HG02610 (cell line): Measurements from ENCODE around the gene LAMA2.
A peak's percentile ranks its signal among the peaks of the same experiment; 100 is the strongest.

ENCODE experiments used
- ATAC-seq: cut with Tn5 transposase; IDR thresholded peaks from one replicate; pipeline ENCODE4 v1.9.1; 2021; ENCODE audit warnings: mild to moderate bottlenecking, moderate library complexity; ENCODE audit not compliant: unreplicated experiment

Gene LAMA2

DNA sequence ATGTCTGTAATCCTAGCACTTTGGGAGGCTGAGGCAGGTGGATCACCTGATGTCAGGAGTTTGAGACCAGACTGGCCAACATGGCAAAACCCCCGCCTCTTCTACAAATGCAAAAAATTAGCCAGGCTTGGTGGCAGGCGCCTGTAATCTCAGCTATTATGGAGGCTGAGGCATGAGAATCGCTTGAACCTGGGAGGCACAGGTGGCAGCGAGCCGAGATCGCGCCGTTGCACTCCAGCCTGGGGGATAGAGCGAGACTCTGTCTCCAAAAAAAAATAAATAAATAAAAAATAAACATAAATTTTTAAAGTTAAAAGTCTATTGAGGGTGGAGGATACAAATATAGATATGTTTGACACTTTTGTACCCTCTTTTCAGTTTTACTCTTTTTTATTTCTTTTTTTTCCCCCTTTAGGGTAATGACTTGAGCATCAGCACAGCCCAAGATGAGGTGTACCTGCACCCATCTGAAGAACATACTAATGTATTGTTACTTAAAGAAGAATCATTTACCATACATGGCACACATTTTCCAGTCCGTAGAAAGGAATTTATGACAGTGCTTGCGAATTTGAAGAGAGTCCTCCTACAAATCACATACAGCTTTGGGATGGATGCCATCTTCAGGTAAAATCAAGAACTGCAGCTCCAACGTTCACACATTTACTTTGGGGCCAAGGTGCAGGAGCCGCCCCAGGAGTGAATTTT, 368.9 kb downstream of the LAMA2 start:
- ATAC-seq, result peak; percentile 90

DNA sequence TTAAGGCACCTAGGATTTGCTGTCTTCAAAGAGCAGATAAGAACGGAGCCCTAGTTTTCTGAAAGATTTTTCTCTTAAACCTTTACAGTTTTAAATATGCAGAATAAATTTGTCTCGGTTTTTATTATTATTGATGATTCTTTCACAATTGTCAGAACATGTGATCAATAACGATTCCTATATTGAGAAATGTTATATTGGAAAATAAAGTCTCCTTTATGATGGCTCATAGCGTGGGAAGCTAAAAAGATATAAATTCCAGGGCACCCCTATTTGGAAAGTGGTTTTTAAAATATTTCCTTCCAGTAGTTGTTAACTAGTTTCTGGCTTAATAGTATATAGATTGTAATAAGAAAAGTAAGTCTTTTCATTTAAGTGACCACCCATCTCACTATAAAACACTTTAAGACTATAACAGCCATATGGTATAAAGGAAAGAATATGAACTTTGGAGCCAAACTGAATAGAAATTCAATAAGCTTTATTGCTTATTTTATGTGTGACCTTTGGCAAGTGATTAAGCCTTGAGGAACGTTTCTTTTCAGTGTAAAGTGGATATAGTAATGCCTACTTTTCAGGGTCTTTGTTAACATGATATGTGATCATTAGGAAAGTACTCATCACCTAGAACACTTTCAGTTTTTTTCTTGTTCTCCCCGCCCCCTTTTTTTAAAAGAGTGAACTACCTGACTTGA, 369.6 kb downstream of the LAMA2 start:
- ATAC-seq, result no peak

DNA sequence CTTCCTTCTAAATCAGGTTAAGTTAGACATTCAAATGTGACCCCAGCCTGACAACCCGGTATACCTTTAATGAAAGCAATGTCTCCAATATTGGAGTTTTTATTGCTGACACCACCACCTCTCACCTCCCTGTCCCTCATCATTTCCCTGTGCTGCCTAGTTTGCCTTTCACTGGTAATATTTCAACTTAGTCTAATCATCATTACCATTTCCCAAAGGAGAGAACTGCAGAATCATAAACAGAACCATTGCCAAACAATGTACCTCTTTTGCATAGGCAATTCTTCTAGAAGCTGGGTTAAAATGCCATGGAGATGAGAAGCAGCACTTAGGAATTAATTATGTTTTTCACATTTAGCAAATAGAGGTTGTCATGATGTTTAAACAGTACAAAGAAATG, 370.3 kb downstream of the LAMA2 start:
- no peak for ATAC-seq

DNA sequence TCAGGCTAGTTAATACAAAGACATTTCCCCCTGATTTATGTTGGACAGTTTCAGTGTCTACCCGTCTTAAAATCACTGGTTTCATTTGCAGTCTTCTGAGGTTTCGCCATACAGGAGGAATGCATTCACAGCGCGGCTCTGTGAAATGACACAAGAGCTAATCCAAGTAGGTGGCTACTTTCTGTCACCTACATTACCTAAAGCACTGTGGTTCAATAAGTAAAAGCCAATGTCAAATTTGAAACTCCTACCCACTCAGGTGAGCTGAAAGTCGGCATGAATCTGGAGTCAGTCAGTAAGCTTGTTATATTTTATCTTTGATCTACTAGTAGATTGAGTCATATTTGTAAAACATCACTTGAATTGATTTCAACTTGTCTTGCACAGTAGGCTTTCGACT, 370.8 kb downstream of the LAMA2 start:
- no peak for ATAC-seq

DNA sequence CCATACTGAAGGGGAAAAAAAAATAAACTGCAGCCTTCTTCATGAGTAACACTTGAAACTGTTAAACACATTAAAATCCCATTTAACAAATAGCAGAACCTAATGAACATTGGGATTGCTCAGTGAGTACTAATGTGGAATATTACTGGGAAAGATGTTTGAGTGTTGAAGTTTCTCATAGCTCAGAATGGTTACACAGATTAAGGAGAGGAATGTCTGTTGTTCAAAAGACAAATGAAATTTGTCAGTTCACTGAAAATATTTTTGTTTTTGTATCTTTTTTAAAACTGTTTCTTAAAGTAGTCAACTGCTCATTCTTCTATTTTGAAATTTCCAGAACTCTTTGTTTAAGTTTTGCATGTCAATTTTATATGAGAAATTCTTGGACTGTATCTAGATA, 374.3 kb downstream of the LAMA2 start:
- no peak for ATAC-seq

DNA sequence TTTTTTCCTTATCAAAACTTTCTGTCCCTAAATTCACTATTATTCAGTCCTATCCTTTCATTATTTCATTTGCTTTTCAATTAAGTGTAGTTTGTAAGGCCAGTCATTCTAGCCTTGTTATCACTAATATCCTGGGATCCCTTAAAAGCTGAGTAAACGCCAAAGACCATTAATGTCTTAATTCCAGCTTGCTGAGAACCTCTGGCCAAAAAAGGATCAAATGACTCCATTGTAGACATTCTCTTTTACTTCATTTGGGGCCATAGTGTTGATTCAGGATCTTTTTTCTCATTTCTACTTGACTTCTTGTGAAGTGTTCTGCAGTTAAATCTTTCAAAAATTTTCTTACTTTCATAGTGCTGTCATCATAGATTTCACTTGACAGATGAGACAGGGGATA, 379.7 kb downstream of the LAMA2 start:
- ATAC-seq, result no peak

DNA sequence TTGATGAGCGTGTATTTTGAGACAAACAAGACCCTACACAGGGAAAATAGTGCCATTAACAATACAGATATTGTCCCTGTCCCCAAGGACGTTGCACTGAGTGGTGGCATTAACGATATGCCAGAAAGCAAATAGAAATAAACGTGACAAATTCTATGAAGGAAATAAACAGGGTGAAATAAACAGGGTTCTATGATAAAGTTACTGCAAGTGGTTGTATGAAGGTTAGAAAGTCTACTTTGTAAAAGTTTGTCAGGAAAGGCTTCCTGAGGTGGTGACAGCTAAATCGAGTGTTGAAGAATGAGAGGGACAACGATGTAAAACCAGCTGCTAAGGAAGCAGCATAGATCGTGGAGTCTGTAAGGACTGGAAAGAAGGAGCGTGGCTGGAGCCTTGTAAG, 380.2 kb downstream of the LAMA2 start:
- no peak for ATAC-seq

DNA sequence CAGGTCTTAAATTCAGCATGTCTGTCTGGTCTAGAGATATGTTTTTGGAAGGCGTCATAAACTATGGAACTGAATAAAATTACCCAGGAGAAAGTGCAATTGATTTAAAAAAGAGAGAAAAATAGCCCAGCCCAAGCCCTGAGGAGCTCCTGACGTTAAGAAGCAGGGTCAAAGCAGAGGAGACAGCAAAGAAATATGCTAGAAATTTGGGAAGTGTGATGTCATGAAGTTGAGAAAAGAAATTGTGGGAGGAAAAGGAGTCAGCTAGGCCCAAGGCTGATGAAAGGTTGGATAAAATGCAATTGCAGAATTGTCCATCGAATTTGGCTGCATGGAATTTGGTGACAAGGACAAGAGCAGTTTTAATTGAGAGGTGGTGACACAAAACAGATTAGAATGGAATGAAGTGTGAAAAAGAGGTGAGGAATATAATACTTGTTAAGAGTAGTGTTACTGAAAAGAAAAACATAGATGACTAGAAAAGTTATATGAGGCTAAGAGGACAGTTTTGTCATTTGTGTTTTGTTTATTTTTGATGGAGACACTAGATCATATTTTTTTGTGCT, 381.6 kb downstream of the LAMA2 start:
- no peak for ATAC-seq

DNA sequence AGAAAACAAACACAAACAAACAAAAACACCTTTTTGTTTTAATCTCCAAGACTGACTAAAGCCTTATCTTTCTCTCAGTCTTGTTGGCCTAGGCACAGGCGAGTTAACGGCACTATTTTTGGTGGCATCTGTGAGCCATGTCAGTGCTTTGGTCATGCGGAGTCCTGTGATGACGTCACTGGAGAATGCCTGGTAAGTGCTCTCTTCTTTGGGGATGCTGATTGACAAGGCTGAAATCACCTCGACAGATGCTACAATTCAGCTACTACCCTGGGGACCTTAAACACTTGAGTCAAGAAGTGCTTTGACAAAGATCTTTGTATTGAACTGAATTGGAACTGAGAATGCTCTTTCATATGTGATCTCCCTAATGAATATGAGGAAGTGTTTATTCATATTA, 384.1 kb downstream of the LAMA2 start:
- ATAC-seq, result no peak

DNA sequence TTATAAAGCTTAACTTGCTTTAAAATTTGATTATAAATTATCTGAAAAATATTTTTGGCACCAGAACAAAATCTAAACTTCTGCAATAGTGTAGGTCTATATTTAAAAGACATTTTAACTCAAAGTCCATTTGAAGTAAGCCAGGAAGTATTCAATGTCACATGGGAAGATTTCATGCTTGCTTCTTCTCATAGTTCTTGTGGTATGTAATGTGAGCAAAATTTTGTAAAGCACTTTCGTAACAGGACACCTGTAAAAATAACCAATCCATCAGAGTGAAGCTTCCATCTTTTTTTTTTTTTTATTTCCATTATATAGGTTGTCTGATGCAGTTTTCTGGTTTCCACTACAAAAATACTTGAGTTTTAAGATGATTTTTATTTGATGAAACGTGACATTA, 386.1 kb downstream of the LAMA2 start:
- no peak for ATAC-seq

DNA sequence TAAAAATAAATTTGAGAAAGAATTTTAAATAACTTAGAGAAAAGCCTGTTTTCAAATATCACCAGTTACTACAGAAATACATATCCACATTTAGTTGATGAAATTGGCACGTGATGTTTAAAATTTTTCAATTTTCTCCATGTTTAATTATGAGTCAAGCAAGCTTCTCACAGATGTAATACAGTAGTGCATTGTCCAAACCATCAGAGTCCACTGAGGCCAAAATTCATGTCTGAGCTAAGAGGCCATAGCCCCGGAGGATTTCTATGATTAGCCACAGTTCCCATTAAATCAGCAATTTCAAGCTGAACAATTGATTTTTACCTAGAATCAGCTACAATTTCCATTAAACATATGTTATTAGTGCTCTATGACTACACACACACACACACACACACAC, 387.0 kb downstream of the LAMA2 start:
- ATAC-seq, result no peak

DNA sequence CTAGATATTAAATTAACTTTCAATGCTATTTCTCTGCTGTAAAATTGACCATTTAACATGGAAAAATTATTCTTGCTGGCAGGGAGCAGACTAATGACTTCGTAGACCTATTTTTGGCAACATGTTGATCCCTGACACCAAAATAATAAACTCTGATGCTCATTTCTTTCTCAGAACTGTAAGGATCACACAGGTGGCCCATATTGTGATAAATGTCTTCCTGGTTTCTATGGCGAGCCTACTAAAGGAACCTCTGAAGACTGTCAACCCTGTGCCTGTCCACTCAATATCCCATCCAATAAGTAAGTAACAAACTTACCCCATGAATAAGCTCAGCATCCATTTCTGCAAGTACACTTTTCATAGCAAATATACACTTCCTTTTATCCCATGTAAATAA, 387.5 kb downstream of the LAMA2 start:
- ATAC-seq, result no peak

DNA sequence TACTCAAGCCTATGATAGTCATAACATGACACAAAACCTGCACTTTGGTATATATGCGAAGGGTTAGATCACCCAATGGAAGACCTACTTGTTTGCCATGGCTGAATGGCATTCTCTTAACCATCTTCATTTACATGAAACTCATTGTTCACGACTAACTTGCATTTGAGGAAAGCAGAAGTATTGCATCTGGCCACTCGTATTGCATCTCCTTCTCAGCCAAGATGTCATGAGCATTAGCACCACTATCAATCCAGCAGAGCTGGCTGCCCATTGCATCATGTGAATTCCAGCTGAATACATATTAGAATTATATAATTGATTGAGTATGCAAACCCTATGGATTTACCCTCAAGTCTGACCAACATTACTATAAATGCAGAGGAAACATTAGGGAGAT, 390.2 kb downstream of the LAMA2 start:
- no peak for ATAC-seq

DNA sequence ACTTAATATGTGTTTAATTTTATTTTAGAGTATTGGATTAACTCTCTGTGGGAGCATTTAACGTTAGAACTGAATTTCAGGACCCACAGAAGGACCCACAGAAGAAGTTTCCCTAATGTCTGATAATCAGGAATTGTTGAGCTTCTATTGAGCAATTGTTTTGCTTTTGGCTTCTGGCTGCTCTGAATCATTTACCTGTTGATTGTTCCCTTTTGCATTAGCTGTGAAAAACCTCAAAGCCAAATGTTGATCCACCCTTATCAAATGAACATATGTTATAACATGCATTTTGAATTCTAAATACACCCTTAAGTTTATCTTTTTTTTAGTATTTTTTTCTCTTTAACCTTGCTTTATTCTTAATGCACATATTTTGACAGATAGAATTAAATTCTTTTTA, 393.5 kb downstream of the LAMA2 start:
- ATAC-seq, result no peak

DNA sequence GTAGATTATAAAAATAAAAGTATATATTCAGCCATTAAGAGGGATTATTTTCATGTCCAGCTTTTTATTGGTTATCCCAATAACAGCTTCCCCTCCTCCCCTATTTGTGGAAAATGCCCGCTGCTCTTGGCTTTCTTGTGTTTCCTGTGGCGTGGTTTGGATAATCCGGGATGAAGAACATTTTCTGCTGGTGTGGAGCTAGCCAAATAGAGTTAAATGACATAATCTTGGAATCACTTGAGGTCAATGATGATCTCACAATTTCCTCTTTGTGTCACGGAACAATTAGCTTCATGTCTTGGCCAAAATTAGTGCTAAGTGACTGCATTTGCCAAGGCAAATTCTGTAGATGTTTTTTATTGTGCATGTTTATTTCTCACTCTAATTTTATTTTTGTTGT, 394.0 kb downstream of the LAMA2 start:
- ATAC-seq, result no peak

DNA sequence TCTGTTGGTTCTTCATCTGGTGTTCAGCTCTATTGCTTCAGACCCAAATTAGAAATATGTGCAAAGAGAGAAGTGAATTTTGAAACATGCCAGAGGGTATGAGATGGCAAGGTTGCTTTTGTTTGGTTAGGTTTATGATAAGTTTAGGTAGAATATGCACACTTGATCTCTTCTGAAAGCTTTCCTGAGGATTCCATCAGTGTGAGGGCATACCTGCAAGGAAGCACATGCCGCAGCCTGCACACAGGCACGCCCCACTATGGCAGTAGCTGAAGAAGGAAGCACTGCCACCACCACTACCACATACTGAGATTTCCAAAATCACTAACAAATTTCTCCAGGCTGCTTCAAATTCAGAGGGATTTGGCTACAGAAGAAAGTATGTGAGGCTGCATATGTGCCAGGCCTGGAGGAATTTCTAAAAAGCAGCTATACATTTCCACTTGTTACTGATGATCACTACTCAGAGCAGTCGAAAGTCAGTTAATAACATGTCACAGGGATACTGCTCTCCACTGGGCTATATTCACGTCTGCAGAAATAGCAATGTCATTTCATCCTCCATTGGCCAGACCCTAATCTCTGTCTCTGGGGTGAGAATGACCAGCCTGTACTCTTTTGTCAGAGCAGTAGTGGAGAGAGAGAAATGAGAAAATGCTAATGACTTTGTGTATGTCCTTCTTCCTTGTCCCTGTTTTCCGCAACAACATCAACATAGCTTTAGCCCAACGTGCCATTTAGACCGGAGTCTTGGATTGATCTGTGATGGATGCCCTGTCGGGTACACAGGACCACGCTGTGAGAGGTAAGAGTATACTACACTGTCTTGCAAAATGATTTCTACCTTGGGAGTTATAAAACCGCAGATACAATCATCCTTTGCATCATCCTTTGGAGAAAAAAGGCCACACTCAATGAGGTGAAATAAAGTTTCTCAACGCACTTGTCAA, 396.7 kb downstream of the LAMA2 start:
- ATAC-seq, result no peak

DNA sequence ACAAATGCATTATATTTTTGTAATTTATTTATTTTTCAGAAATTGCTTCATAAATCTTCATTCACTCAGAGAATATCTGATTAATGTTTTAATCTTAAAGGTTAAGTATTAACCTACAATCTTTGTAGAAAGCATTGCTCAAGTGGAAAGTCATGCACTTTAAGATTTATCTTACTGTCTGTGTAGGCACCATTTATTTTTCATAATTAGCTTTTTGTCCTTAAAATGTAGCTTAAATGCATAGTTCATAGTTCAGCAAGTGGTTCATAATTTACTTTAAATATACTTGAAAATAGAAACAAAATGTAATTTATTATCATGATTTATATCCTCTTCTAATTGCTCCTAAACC, 397.3 kb downstream of the LAMA2 start:
- no peak for ATAC-seq

DNA sequence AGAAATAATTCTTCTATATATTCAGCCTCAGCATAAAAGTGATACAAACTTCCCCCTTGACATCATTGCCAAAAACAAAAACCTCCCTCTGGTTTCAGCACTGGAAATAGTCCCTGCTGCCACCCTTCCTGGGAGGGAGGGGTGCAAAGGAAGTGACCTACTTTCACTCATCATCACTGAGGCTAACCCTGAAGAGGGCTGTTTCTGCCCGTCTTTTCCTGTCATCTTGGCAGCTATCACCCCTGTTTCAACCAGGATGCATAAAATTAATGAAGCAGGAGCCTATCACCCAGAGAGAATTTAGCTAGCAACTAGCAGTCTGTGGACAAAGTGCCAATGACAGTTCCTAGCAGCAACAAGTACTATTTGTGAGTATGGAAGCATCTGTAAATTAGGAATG, 397.8 kb downstream of the LAMA2 start:
- ATAC-seq, result peak; percentile 90

DNA sequence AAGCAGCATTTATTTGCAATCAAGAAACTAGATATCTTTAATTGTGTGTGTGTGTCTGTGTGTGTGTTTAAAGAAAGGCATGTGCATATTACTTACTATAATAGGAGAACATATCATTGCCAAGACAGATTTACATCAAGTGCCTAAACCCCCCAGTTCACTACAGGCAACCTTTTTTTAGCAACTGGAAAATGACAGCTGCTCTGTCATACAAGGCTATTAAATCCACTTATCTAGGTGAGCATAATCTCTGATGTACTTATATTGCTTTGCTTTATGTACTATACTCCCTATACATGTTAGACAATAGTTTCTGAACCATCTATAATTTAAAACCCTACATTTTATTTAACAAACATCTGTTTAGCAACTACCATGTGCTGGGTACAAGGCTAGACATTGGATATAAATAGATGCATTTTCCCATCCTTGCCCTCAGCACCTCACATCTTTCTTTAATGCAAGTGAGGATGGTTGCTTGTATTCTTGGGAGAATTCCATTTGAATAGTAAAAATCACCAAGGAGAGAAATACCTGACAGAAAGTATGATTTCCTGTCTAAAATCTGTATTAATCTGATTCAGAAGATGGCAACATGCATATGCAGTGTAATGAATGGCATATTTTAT, 398.3 kb downstream of the LAMA2 start:
- ATAC-seq, result no peak

DNA sequence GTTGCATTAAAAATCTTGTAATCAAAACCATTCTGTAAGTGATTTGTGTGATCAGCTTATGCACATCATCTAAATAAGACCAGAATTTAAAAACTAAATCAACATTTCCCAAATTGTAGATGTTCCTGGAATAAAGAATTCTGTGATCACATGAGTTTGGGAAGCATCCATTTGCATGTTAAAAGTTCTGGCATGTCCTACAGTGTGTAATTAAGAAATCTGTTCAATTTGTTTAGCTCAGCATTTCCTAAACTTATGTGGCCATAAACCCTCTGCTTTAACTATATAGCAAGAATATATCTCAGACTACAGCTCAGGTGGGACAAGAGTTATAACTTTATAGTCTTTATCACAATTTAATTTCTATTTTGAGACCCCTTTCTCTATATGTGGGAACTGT, 399.1 kb downstream of the LAMA2 start:
- ATAC-seq, result no peak

DNA sequence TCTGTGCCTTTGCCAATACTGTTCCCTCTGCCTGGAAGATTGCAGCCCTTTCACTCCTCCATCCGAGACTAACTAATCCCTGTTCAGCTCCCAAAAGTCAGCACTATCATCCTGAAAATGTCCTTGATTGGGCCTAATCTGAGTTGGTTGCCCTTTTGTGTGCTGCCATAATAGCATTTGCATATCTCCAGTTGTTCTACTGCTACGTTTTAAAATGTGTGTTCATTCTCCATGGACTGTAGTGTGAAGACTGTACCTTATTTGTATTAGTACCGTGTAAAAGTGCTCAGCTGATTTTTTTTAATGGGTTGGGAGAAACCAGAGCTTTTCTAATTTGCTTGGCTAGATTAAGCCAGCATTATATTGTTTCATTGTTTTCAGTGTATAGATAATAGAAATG, 401.3 kb downstream of the LAMA2 start:
- ATAC-seq, result no peak
